HL-60 (cell line): Measurements from ENCODE around the gene MLF2.

ENCODE experiments used
- GABPA ChIP-seq: IDR thresholded peaks from 2 replicates; pipeline ENCODE4 v1.6.1; 2012; ENCODE audit warnings: low read depth
- POLR2AphosphoS5 ChIP-seq: IDR thresholded peaks from 2 replicates; pipeline ENCODE4 v1.6.1; 2012; ENCODE audit warnings: low read depth
- SPI1 ChIP-seq: IDR thresholded peaks from 2 replicates; pipeline ENCODE4 v1.6.1; 2012; ENCODE audit warnings: low read depth, mild to moderate bottlenecking, borderline replicate concordance
- TF ChIP-seq, protein P1 (sequence below): IDR thresholded peaks from one replicate; pipeline ENCODE4 v1.5.1; 2011; ENCODE audit warnings: low read length, control low read depth, inconsistent platforms; ENCODE audit not compliant: insufficient read depth
- TF ChIP-seq, protein P2 (sequence below): IDR thresholded peaks from 2 replicates; pipeline ENCODE4 v1.6.1; 2012; ENCODE audit warnings: low read depth; ENCODE audit not compliant: insufficient replicate concordance

DNA sequence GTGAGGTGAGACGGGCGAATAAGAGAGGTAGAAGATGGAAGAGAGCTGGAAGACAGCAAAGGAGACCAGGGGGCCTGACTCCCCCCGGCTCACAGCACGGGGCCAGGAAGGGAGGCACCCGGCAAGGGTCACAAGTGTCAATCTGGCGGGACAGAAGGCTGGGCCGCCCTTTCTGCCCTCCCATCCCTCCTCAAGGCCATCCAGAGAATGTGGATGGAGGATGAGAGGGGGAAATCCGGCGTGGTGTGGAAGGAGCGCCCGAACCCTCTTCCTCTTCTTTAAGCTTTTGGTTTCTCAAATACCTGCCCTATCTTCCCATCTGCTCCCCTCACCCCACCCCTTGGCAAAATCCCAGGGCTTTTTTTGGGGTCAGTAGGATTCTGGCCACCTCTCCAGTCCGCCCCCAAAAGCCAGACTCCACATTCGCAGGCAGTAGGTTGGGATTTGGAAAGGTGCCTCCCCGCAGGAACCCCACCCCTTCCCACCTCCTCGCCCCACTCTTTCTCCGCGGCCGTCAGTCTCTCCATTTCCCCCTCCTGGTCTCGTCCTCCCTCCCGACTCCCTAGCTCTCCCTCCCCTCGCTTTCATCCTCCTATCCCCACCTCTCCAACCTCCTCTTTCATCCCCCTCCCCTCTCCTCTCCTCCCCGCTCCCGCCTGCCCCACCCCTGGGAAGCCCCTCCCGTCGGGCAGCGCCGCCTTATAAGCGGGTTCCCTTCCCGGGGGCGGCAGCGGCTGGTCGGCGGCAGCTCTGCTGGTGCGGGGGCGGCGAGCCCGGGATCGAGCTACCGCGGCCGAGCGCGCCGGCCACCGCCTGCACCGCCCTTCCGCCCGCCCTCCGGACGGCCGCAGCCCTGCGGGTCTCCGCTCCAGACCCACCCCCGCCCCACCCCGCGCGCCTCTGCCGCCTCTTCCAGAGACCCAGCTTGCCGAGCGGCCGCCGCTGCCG lies 13.0 kb upstream of the MLF2 start, which contains the start of gene PTMS:
- TF ChIP-seq POLR2AphosphoS5 (no peak), GABPA (no peak), SPI1 (no peak)
- TF ChIP-seq, protein P1, sequence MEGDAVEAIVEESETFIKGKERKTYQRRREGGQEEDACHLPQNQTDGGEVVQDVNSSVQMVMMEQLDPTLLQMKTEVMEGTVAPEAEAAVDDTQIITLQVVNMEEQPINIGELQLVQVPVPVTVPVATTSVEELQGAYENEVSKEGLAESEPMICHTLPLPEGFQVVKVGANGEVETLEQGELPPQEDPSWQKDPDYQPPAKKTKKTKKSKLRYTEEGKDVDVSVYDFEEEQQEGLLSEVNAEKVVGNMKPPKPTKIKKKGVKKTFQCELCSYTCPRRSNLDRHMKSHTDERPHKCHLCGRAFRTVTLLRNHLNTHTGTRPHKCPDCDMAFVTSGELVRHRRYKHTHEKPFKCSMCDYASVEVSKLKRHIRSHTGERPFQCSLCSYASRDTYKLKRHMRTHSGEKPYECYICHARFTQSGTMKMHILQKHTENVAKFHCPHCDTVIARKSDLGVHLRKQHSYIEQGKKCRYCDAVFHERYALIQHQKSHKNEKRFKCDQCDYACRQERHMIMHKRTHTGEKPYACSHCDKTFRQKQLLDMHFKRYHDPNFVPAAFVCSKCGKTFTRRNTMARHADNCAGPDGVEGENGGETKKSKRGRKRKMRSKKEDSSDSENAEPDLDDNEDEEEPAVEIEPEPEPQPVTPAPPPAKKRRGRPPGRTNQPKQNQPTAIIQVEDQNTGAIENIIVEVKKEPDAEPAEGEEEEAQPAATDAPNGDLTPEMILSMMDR = no peak
- TF ChIP-seq, protein P2, sequence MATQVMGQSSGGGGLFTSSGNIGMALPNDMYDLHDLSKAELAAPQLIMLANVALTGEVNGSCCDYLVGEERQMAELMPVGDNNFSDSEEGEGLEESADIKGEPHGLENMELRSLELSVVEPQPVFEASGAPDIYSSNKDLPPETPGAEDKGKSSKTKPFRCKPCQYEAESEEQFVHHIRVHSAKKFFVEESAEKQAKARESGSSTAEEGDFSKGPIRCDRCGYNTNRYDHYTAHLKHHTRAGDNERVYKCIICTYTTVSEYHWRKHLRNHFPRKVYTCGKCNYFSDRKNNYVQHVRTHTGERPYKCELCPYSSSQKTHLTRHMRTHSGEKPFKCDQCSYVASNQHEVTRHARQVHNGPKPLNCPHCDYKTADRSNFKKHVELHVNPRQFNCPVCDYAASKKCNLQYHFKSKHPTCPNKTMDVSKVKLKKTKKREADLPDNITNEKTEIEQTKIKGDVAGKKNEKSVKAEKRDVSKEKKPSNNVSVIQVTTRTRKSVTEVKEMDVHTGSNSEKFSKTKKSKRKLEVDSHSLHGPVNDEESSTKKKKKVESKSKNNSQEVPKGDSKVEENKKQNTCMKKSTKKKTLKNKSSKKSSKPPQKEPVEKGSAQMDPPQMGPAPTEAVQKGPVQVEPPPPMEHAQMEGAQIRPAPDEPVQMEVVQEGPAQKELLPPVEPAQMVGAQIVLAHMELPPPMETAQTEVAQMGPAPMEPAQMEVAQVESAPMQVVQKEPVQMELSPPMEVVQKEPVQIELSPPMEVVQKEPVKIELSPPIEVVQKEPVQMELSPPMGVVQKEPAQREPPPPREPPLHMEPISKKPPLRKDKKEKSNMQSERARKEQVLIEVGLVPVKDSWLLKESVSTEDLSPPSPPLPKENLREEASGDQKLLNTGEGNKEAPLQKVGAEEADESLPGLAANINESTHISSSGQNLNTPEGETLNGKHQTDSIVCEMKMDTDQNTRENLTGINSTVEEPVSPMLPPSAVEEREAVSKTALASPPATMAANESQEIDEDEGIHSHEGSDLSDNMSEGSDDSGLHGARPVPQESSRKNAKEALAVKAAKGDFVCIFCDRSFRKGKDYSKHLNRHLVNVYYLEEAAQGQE = no peak
